Type B pancreatic cell (in vitro differentiated cells): ENCODE results near the gene SNPH. TPM values are rescaled to one million over a fixed set of nuclear protein-coding genes. Genes with fewer than 3 reads are reported as not detected.

Experiments
- DNase-seq: peaks from one replicate; pipeline ENCODE4 v3.0.0; 2021; ENCODE audit warnings: mixed read lengths; ENCODE audit not compliant: unreplicated experiment; ENCODE audit errors: extremely low spot score
- H3K27ac Mint-ChIP-seq: 2 replicates; pipeline ENCODE4 v1.8.0; 2021; ENCODE audit warnings: mild to moderate bottlenecking, mixed read lengths
- H3K27me3 Mint-ChIP-seq: 2 replicates; pipeline ENCODE4 v1.8.0; 2021; ENCODE audit warnings: mixed read lengths
- H3K36me3 Mint-ChIP-seq: 2 replicates; pipeline ENCODE4 v1.8.0; 2021; ENCODE audit warnings: mixed read lengths
- H3K4me1 Mint-ChIP-seq: one replicate; pipeline ENCODE4 v1.8.0; 2021; ENCODE audit warnings: mixed read lengths; ENCODE audit not compliant: unreplicated experiment
- H3K4me3 Mint-ChIP-seq: 2 replicates; pipeline ENCODE4 v1.8.0; 2021; ENCODE audit warnings: mild to moderate bottlenecking, mixed read lengths
- H3K9me3 Mint-ChIP-seq: 2 replicates; pipeline ENCODE4 v1.8.0; 2021; ENCODE audit warnings: mixed read lengths
- CTCF ChIP-seq: fragments of 200-600 bp; sonication (generic); conservative IDR thresholded peaks from 2 replicates; pipeline ENCODE4 v1.5.0; 2021; ENCODE audit warnings: antibody characterized with exemption, mild to moderate bottlenecking
- total RNA-seq: library from RNA; stranded (reverse); gene quantifications from 2 replicates; pipeline ENCODE4 v1.2.1, GENCODE V29; 2021; ENCODE audit warnings: low replicate concordance

Gene SNPH
- total RNA-seq, 1 donor from 2014 or later: 2.7 TPM

GRCh38 chr20:1254254-1254653 lies 11.8 kb upstream of the SNPH start:
- H3K9me3 Mint-ChIP-seq: no peaks in the 10 kb centered on the region
- no peaks in the 10 kb centered on the region for H3K4me1 Mint-ChIP-seq
- no peak overlapping the region for H3K4me3 Mint-ChIP-seq
- H3K27me3 Mint-ChIP-seq: peaks cover 33% of the 10 kb centered on the region
- H3K27ac Mint-ChIP-seq: no peak overlapping the region
- no peak for DNase-seq
- H3K36me3 Mint-ChIP-seq: no peaks in the 10 kb centered on the region
- TF ChIP-seq CTCF: no peak

- no peaks in the 10 kb centered on the region for H3K4me1 Mint-ChIP-seq
- no peaks in the 10 kb centered on the region for H3K36me3 Mint-ChIP-seq
- TF ChIP-seq CTCF: no peak
Observed at GRCh38 chr20:1255675-1256074, 10.4 kb upstream of the SNPH start.

GRCh38 chr20:1263853-1264252 lies 2.2 kb upstream of the SNPH start:
- Mint-ChIP-seq H3K27me3 (peaks cover 18% of the 10 kb centered on the region), H3K27ac (no peak overlapping the region), H3K4me1 (no peaks in the 10 kb centered on the region), H3K36me3 (no peaks in the 10 kb centered on the region), H3K9me3 (no peaks in the 10 kb centered on the region), H3K4me3 (no peak overlapping the region)
- no peak for TF ChIP-seq CTCF
- no peak for DNase-seq

More at GRCh38 chr20:1255675-1256074, 10.4 kb upstream of the SNPH start:
- Mint-ChIP-seq H3K27ac (no peak overlapping the region), H3K27me3 (peaks cover 33% of the 10 kb centered on the region), H3K9me3 (no peaks in the 10 kb centered on the region), H3K4me3 (no peak overlapping the region)
- DNase-seq: no peak

- Mint-ChIP-seq H3K36me3 (no peaks in the 10 kb centered on the region), H3K9me3 (no peaks in the 10 kb centered on the region), H3K27me3 (peaks cover 18% of the 10 kb centered on the region), H3K4me3 (peak overlapping the region; percentile 89), H3K27ac (peak overlapping the region; percentile 8), H3K4me1 (no peaks in the 10 kb centered on the region)
- no peak for DNase-seq
- TF ChIP-seq CTCF: no peak
Observed at GRCh38 chr20:1264727-1265126, 1.4 kb upstream of the SNPH start.

GRCh38 chr20:1265226-1265915 lies 723 bp upstream of the SNPH start:
- Mint-ChIP-seq H3K27me3 (peaks cover 18% of the 10 kb centered on the region), H3K9me3 (no peaks in the 10 kb centered on the region)
- DNase-seq: no peak

More at GRCh38 chr20:1265226-1265915, 723 bp upstream of the SNPH start:
- Mint-ChIP-seq H3K4me1 (no peaks in the 10 kb centered on the region), H3K27ac (peak overlapping the region; percentile 73), H3K36me3 (no peaks in the 10 kb centered on the region), H3K4me3 (peak overlapping the region; percentile 89)
- no peak for TF ChIP-seq CTCF
